ENCODE results near the gene ULBP3.
"Not testable (repeated sequence)": the region's sequence is repeated elsewhere in the genome, so short reads cannot be mapped to it uniquely, and the experiment has no call there.

ULBP3 gene

GRCh38 chr6:150014623-150015280, 54.2 kb downstream of the ULBP3 start:
- not testable (repeated sequence) for DNase-seq

- not testable (repeated sequence) for DNase-seq
These were observed 54.9 kb downstream of the ULBP3 start for GRCh38 chr6:150013785-150014622.

- DNase-seq: not testable (repeated sequence)
These were observed 55.8 kb downstream of the ULBP3 start for GRCh38 chr6:150012846-150013784.

Data from NCI-H1105 (cell line).